ENCODE measurements around the gene GLG1.

The GLG1 gene

DNA sequence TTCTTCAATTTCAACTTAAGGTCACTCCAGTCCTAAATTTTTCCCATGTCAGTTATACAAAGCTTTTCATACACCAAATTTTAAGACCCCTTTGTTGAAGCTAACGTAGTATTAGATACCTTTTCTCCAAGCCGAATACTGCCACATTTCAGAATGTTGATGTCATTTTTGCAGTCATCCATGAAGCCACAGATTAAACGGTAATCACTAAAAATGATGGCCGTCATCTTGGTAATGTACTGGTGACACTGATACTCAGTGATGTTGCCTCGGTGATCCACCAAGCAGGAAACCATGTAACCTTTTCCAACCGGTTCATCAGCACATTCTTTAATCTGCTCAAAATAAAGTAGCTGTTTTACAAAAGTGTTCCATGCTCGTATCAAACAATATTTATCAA, 103.5 kb downstream of the GLG1 start:
- DNase-seq (ENCODE audit: low read depth) = no peak
- H3K4me3 ChIP-seq (ENCODE audit: low read length) = no peak overlapping the region
- TF ChIP-seq, protein P1, sequence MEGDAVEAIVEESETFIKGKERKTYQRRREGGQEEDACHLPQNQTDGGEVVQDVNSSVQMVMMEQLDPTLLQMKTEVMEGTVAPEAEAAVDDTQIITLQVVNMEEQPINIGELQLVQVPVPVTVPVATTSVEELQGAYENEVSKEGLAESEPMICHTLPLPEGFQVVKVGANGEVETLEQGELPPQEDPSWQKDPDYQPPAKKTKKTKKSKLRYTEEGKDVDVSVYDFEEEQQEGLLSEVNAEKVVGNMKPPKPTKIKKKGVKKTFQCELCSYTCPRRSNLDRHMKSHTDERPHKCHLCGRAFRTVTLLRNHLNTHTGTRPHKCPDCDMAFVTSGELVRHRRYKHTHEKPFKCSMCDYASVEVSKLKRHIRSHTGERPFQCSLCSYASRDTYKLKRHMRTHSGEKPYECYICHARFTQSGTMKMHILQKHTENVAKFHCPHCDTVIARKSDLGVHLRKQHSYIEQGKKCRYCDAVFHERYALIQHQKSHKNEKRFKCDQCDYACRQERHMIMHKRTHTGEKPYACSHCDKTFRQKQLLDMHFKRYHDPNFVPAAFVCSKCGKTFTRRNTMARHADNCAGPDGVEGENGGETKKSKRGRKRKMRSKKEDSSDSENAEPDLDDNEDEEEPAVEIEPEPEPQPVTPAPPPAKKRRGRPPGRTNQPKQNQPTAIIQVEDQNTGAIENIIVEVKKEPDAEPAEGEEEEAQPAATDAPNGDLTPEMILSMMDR (conservative IDR thresholded peaks at IDR 0.05; ENCODE audit: low read length) = no peak

DNA sequence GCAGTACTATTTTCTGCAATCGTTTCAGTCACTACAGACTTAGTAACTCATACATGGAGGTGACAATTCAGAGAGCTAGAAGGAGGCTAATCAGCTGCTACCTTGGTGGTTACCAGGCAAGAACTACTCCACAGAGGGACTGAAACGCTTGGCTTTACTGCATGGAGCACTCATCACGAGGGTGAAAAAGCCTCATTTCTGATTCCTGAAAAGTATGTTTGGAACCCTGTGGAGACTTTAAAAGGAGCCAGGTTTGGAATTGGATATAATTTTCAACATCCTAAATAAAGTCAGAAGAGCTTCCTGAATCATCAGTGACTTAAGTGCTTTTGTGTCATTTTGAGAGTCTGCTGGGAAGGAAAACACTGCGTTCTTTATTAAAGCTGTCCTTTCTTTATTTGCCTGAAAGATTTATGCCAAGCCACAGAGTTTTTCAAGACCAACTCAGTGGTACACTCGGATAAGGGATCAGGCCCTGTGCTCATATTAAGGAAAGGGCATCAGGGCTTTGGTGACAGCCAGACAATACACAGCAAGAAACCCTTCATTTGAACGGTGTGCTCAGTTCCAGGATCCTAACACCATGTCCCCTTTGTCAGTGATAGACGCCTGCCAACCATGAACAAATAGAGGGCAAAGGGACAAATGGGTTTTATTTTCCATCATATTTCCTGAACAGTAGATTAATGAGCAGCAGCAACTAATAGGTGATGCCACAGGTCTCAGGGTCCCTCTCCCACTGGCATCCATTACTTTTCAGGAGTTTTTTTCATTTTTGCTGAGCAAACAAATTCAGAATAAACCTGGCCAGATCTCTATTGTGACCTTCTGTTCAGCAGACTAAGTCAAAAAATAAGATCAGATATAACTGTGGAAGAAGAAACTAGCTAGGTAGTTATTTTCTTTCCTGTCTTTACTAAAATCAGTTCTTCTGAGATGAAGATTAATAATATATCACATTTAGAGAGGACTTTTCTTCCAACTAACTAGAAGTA, 105.1 kb downstream of the GLG1 start:
- TF ChIP-seq, protein P1 (conservative IDR thresholded peaks at IDR 0.05; ENCODE audit: low read length) = no peak
- no peak for DNase-seq (ENCODE audit: low read depth)
- H3K4me3 ChIP-seq (ENCODE audit: low read length) = no peak overlapping the region

DNA sequence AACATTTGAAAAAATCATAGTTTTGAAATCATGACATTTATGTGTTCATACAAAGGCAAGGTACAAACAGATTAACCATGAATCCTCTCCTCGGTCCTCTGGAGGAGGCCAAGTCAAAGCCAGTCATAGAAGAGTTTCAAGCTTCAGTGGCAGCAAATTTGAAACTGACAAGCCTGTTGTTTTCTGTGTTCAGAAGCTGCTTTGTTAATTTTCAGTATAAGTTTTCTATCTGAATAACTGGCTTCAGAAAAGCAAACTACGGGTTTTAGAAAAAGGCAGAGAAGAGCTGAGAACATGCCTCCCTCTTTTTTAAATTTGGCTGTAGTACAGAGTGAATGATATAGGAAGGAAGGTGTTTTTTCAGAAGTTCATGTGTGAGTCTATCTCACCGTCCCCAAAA, 106.0 kb downstream of the GLG1 start:
- TF ChIP-seq, protein P1 (conservative IDR thresholded peaks at IDR 0.05; ENCODE audit: low read length) = no peak
- no peak for DNase-seq (ENCODE audit: low read depth)
- H3K4me3 ChIP-seq (ENCODE audit: low read length) = no peak overlapping the region

DNA sequence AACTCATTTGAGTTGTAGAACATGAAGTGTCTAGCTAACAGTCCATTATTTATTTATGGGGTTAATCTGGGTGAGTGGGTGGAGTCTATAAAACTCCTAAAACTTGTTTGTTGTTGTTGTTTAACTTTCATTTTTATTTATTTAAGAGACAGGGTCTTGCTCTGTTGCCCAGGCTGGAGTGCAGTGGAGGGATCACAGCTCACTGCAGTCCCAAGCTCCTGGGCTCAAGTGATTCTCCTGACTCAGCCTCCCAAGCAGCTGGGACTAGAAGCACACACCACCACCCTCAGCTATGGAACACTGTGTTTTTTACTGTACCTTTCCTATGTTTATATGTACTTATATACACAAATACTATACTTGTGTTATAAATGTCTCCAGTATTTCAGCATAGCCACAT, 107.8 kb downstream of the GLG1 start:
- DNase-seq (ENCODE audit: low read depth) = no peak
- TF ChIP-seq, protein P1 (conservative IDR thresholded peaks at IDR 0.05; ENCODE audit: low read length) = no peak
- no peak overlapping the region for H3K4me3 ChIP-seq (ENCODE audit: low read length)

DNA sequence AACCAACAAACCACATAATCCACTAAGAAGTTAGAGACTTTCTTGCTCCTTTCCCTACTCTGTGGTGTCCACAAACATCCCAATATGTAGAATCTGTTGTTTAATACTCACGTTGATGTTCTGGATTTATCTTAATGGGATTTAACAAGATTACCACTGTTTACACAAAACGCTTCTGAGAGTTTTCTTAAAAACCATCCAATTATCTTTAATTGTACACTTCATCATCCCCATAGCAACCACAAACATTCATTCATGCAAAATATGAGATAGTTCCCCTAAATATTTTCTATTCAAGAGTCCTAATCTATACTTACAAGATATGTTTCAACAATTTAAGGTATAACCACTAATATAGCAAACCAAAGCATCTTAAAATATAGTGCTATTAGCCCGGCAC, 109.2 kb downstream of the GLG1 start:
- TF ChIP-seq, protein P1 (conservative IDR thresholded peaks at IDR 0.05; ENCODE audit: low read length) = no peak
- H3K4me3 ChIP-seq (ENCODE audit: low read length) = no peak overlapping the region
- DNase-seq (ENCODE audit: low read depth) = no peak

DNA sequence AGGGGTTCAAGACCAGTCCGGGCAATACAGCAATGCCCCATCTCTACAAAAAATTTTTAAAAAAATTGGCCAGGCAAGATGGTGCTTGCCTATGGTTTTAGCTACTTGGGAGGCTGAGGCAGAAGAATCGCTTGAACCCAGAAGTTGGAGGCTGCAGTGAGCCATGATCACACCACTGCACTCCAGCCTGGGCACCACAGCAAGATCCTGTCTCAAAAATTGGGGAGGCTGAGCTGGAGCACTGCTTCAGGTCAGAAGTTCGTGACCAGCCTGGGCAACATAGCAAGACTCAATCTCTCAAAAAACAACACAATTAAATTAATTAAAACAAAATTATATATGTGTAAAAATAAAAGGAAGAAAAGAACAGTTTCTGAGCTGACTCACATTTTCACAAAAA, 110.9 kb downstream of the GLG1 start:
- H3K4me3 ChIP-seq (ENCODE audit: low read length) = no peak overlapping the region
- TF ChIP-seq, protein P1 (conservative IDR thresholded peaks at IDR 0.05; ENCODE audit: low read length) = no peak
- no peak for DNase-seq (ENCODE audit: low read depth)

DNA sequence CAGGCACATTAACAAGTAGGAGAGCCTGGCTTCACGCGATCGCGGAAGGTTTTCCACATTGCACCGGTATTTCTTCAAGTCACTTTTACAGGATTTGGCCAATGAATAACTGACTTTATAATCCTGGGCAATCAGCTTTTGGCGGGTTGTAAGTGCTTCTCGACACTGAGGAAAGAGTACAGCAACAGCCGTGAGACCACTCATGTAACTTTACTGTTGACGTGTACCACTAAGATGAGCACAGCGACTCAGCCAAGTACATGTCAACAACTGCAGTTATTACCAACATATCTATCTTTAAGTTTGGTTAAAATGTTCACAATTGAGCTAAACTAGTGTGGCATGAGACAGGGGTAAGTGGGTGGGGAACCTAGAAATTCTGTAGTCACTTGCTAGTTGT, 113.9 kb downstream of the GLG1 start:
- TF ChIP-seq, protein P1 (conservative IDR thresholded peaks at IDR 0.05; ENCODE audit: low read length) = no peak
- no peak overlapping the region for H3K4me3 ChIP-seq (ENCODE audit: low read length)
- no peak for DNase-seq (ENCODE audit: low read depth)

All from AG10803 (cell line).